GM12891 (cell line): ENCODE data around the gene PON3.

ENCODE experiments used
- POLR2A ChIP-seq: IDR thresholded peaks from 2 replicates; pipeline ENCODE4 v1.6.1; 2011; ENCODE audit warnings: low read depth, low read length, control low read depth
- POLR2AphosphoS5 ChIP-seq: IDR thresholded peaks from 2 replicates; pipeline ENCODE4 v1.6.1; 2011; ENCODE audit warnings: low read depth, low read length, control low read depth
- TAF1 ChIP-seq: IDR thresholded peaks from 2 replicates; pipeline ENCODE4 v1.6.1; 2011; ENCODE audit warnings: low read depth, low read length, control low read depth

- TF ChIP-seq POLR2A, result no peak
- TF ChIP-seq TAF1, result no peak
- TF ChIP-seq POLR2AphosphoS5, result no peak
These were observed 65.2 kb downstream of the PON3 start for GRCh38 chr7:95330961-95331337.
